Measurements from ENCODE around the gene SDF4.

GRCh38 chr1:1236176-1236763, 4.5 kb upstream of the SDF4 start:
- TF ChIP-seq POLR2A (IDR thresholded peaks at IDR 0.05) (no peak), POLR2AphosphoS5 (IDR thresholded peaks at IDR 0.05) (no peak), CTCF (IDR thresholded peaks at IDR 0.05) (no peak)
